Measurements from ENCODE around the gene USP25.

DNA sequence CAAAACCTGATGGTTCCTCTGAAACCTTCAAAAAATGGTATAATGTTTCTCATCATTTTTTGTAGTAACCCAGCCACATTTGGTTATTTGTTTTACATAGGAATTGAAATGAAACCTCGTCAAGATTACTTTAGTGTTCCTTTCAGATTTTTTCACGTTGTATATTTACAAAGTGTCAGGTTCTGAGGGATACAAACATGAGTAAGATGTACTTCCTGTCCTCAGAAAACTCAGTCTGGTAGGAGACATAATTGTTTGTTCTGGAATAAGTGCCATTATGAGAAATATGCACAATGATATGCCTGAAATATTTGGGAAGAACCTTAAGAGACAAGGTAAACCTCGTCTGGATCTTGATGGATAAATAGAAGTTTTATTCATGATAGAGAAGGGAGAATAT, 145.5 kb downstream of the USP25 start:
- TF ChIP-seq CTCF (IDR thresholded peaks at IDR 0.05; ENCODE audit: low read depth, low read length, poor library complexity, severe bottlenecking) (no peak), EZH2phosphoT487 (IDR thresholded peaks at IDR 0.05; ENCODE audit: borderline replicate concordance, low read length) (no peak)

All from DOHH2 (cell line).